ENCODE measurements around the gene TULP4.

The TULP4 gene

GRCh38 chr6:158358450-158359077 is 46.3 kb downstream of the TULP4 start:
- no peak for DNase-seq (ENCODE audit: low read depth)

DNA sequence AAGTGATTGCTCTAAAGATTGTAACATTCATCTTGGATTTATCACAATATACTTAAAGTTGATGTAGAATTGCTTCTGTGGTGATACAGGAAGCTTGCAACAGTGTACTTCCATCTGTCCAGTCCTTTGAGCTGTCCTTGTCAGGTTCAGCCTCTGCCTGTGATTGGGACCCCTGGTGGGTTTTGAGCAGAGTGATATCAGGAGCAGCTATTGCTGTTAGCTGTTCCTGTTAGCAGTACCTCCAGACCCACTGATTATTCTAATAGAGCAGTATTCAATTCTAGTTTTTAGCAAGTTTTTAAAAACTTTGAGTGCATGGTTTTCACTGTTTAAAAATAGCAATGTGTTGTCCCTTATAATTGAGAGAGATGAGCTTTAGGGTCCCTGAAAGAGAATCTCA is 48.8 kb downstream of the TULP4 start:
- no peak for DNase-seq (ENCODE audit: low read depth)

DNA sequence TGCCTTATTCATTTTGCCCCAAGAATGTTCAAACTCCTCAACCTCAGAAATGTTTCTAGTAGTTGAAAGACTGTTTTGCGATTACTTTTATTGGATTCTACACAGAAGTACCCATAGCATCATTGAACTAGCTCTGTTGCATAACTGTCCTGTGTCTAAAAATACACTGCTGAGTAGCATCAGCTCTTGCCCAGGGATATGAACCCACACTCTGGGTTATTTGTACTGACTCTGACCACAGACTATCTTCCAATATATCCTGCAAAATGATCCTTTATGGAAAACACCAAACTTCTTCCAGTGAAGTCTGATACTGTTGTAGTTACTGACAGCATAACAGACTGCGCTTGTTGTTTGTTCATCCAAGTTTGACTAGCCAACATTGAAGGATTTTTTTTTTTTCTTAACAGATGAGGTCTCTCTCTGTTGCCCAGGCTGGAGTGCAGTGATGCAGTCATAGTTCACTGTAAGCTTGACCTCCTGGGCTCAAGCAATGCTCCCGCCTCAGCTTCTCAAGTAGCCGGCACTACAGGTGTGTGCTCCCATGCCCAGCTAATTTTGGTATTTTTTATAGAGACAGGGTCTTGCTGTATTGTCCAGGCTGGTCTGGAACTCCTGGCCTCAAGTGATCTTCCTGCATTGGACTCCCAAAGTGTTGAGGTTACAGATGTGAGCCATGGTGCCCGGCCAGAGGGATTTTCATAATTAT is 49.9 kb downstream of the TULP4 start:
- DNase-seq (ENCODE audit: low read depth) = no peak

DNA sequence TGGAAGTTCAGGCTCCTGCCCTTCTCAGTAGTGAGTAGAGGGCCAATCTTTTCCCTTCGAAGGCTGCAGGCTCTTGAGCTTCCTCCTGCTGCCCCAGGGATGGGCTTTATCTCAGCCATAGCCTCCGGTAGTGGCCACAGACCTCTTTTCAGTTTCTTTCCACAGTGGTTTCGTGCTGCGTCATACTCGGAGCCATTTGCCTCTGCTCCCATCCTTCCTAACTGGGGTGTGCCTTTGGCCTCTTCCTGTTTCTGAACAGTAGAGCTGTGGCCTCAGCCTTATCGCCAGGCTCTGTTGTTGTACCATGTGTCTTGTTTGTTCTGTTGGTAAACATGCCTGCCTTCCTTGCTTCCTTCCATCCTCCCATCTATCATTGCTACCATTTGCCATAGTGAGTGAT is 54.1 kb downstream of the TULP4 start:
- no peak for DNase-seq (ENCODE audit: low read depth)

DNA sequence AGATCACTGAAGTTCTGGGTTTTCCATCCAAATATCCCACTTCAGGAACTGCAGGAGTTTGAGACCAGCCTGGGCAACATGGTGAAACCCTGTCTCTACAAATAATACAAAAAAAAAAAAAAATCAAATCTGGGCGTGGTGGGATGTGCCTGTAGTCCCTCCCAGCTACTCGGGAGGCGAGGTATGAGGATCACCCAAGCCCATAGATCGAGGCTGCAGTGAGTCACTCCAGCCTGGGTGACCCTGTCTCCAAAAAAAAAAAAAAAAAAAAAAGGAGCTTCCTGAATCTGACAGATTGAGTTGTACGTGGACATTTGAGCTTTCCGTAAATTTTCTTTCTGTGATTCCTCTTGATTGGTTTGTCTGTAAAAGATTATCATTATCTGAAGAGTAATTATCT is 55.6 kb downstream of the TULP4 start:
- no peak for DNase-seq (ENCODE audit: low read depth)

- DNase-seq (ENCODE audit: low read depth) = no peak
These were observed 57.0 kb downstream of the TULP4 start for GRCh38 chr6:158369241-158369640.

- DNase-seq (ENCODE audit: low read depth) = no peak
These were observed 58.5 kb downstream of the TULP4 start for GRCh38 chr6:158370805-158371204.

- DNase-seq (ENCODE audit: low read depth) = no peak
These were observed 59.0 kb downstream of the TULP4 start for GRCh38 chr6:158371261-158371660.

DNA sequence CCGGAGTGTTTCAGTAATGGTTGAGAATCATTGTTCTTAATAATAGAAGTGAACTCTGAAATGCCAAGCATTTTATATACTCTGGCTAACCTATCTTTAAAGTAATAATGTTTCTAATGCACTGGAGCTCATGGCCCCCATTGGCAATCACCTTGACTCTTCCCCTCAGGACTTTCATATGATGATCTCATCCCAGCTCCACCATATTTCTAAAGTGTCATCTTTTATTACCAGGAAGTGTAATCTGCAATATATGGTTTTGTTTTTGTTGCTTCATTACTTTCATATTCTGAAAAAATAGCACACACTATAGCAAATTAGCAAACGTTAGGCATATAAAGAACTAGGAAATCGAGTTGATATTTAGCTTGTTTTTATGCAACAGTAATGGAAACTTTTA is 60.3 kb downstream of the TULP4 start:
- no peak for DNase-seq (ENCODE audit: low read depth)

DNA sequence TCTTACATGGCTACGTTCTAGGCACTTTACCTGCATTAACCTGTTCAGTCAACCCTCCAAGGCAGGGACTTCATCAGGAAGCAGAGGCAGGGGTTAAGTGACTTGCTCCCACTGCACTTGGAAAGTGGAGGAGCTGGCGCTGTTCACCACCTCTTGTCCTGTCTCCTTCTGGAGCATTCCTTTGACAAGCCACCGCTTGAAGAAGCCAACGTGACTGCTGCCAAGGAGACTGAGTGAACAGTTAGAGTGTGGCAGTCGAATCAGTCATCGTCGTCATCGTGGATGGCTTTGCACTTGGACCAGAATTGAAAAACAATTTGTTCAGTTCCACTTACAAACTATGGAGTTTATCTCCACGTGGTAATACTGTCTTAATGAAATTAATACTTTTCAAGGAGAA is 60.9 kb downstream of the TULP4 start:
- no peak for DNase-seq (ENCODE audit: low read depth)

- no peak for DNase-seq (ENCODE audit: low read depth)
These were observed 61.8 kb downstream of the TULP4 start for GRCh38 chr6:158374020-158374419.

DNA sequence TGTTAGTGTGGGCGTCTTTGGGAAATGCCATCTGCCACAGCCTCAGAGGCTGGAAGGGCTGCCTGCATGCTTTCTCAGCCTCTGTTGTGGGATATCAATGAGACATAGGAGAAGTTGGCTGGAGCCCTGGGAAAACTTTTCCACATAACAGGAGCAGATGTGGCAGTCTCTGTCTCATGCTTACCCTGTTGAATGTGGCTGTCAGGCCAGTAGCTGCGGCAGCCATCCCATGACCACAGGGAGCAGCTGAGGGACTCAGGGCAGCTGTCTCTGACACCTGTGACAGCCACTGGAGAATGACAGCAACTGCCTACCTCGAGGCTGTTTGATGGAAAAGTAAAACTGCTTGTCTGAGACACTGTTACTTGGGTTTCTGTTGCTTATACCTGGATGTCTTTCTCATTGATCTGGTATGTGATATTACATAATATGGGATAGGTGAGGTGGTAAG is 64.4 kb downstream of the TULP4 start:
- DNase-seq (ENCODE audit: low read depth) = no peak

GRCh38 chr6:158377860-158378259 is 65.6 kb downstream of the TULP4 start:
- DNase-seq (ENCODE audit: low read depth) = no peak

GRCh38 chr6:158379336-158379735 is 67.1 kb downstream of the TULP4 start:
- DNase-seq (ENCODE audit: low read depth) = no peak

DNA sequence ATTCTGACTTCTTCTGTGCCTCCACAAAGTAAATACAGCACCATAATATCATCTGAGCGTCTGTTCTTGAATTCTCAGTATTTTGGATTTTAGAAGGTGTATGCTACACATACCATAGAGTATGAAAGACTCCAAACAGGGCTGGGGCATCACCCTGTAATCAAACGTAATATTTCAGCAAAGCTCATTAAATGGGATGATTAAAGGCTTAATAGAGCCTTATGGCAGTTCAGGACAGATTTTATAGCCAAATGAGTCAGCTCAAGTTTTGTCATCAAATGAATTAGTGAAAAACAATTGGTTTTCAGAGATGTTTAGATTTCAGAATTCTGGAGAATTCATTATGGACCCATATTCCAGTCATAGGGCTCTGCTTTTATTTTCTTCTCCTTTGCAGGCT is 68.9 kb downstream of the TULP4 start:
- no peak for DNase-seq (ENCODE audit: low read depth)

- no peak for DNase-seq (ENCODE audit: low read depth)
These were observed 70.2 kb downstream of the TULP4 start for GRCh38 chr6:158382491-158382890.

DNA sequence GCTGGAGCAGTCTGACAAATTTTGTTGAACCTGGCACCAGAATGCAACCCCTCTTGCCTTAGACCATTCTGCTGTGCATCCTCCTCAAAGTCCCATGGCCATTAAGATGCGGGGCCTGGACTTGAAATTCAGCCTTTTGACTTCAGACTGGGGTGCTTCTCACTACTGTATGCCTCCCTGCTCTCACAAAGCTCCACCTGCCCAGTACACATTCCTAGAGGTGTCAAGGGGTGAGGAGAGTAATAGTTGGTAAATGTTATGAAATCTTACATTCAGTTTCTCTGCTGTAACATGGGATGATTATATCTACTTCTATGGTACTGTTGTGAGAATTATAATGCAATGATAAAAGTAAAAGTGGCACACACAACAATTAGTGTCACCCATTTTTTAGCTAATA is 70.8 kb downstream of the TULP4 start:
- no peak for DNase-seq (ENCODE audit: low read depth)

DNA sequence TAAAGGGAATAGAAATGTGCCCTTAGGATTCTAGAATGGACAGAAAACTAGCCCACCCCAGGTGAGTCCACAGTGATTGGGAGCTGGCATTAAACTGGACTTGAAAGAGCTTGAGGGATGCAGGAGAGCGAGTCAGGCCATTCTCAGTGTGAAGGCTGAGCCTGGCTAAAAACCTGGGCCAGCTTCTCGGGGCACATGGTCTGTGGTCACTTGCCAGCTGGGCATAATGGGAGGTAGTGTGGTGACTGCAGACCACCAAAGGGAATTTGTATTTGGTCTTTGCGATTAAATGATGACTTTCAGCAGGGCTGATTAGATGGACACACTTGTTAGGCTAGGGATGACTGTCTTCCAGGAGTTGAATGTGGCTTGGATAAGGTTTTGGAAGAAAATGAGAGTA is 71.3 kb downstream of the TULP4 start:
- DNase-seq (ENCODE audit: low read depth) = no peak

GRCh38 chr6:158384671-158385110 is 72.4 kb downstream of the TULP4 start:
- DNase-seq (ENCODE audit: low read depth) = no peak

- DNase-seq (ENCODE audit: low read depth) = no peak
These were observed 74.8 kb downstream of the TULP4 start for GRCh38 chr6:158387036-158387435.

DNA sequence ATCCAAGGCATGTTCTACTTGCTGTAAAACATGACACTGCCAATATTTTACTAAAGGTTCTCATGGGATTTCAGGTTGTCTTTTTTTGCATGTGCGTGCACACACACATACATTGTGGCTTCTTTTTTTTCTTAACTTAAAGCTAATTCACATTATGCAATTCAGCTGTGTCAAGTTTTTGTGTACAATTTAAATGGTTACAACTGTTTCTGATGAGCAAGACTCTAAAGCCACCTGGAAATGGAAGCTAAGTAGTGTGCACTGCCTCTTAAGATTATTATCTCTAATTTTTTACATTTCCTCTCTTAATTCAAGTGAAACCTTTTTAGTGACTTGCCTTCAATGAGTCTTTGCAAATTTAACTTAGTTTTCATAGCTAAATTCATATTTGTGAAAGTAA is 75.3 kb downstream of the TULP4 start:
- DNase-seq (ENCODE audit: low read depth) = no peak

DNA sequence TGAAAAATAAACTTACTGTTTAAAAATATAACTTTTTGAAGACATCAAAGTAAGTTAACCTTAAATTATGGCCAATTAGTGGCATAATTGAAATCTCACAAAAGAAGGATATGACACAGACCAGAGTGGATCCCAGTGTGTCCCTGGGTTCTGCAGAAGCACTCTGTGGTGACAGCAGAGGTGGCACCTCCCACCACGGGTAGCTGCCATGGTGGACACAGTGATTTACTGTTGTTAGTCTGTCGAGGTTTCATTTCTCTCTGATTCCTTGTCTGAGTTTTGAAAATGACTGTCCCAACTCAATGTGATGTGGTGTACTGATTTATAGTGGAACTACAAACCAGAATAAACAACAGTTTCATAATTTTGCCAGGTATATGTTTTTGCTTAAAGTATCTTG is 76.5 kb downstream of the TULP4 start:
- DNase-seq (ENCODE audit: low read depth) = no peak

DNA sequence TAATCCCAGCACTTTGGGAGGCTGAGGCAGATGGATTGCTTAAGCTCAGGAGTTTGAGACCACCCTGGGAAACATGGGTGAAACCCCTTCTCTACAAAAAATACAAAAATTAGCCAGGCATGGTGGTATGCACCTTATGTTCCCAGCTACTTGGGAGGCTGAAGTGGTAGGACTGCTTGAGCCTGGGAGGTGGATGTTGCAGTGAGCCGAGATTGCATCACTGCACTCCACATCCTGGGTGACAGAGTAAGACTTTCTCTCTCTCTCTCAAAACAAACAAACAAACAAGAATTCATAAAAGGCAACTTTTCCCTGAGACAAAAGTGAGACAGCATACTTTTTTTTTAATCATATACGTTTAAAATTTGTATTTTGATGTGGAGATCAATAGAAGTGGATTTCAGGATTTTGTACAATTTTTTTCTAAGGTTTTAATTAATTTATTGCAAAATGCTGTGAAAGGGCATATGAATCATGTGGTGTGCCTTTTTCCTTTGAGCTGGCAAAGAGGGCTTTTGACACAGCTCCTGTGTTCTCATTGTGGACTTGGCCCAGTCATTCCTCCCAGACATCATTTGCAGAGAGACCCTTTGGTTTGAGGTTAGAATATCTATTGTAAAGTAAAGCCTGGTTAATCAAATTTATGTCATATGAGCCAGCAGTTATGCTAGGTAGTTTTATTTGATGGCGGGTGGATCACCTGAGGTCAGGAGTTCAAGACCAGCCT is 77.1 kb downstream of the TULP4 start:
- DNase-seq (ENCODE audit: low read depth) = no peak
